Measurements from ENCODE around the gene METTL1. TPM values are rescaled to one million over a fixed set of nuclear protein-coding genes. Genes with fewer than 3 reads are reported as not detected.

The METTL1 gene
- total and polyA plus RNA-seq, 9 of the 15 experiments (the other 6 are each of a cell fraction or from before 2014, with no cell fraction given): 12.6 to 65.9 (median 39.2) TPM

GRCh38 chr12:57772429-57773322, 771 bp upstream of the METTL1 start, which contains the start of gene EEF1AKMT3 (continued):
- no peak for TF ChIP-seq HNRNPUL1 (IDR thresholded peaks at IDR 0.05; ENCODE audit: low read length)
- TF ChIP-seq GATAD2B (IDR thresholded peaks at IDR 0.05; ENCODE audit: borderline replicate concordance): no peak
- TF ChIP-seq ERF (CRISPR knock-in tag; IDR thresholded peaks at IDR 0.05): no peak
- TF ChIP-seq ZEB2 (IDR thresholded peaks at IDR 0.05): no peak
- TF ChIP-seq RBFOX2 (IDR thresholded peaks at IDR 0.05; ENCODE audit: low read depth, low read length): peak; percentile 83
- no peak for TF ChIP-seq SMAD3 (CRISPR knock-in tag; conservative IDR thresholded peaks at IDR 0.05)
- peak; percentile 18; the same call in 1 of the 2 replicates for TF ChIP-seq PHF8 (IDR thresholded peaks at IDR 0.05; ENCODE audit: borderline replicate concordance, low read length)
- TF ChIP-seq PPARD (CRISPR knock-in tag; IDR thresholded peaks at IDR 0.05): no peak
- TF ChIP-seq SIRT6 (IDR thresholded peaks at IDR 0.05; ENCODE audit: low read depth, low read length): no peak
- TF ChIP-seq AFF1 (IDR thresholded peaks at IDR 0.05; ENCODE audit: low read depth in 1 of 2, partially characterized antibody in 2 of 2): no peak
- TF ChIP-seq BDP1 (IDR thresholded peaks at IDR 0.05; ENCODE audit: insufficient read depth, insufficient read length): no peak
- no peak for TF ChIP-seq PRPF4 (IDR thresholded peaks at IDR 0.05; ENCODE audit: insufficient read depth, low read depth, low read length, poor library complexity, severe bottlenecking)
- TF ChIP-seq GTF2E2 (tag; IDR thresholded peaks at IDR 0.05): 0 out of 2 replicates have a peak, but pooled peaks have one; percentile 2

Measured in K562 (cell line).